GM12878 (cell line): Measurements from ENCODE around the gene EFNA4. TPM values are rescaled to one million over a fixed set of nuclear protein-coding genes. Genes with fewer than 3 reads are reported as not detected.

Experiments
- ATAC-seq: fragments of 200-7000 bp; cut with Tn5 transposase; 3 replicates; pipeline ENCODE4 v1.9.1; 2020; ENCODE audit warnings: mild to moderate bottlenecking, moderate library complexity
- BruUV-seq: library from RNA; stranded (reverse); fragments of 400-500 nt; replicated peaks from 2 replicates; lab custom pipeline; 2021; lab: Mats Ljungman, UMichigan
- CTCF ChIA-PET: fragments of 300-600 bp; sonication (Branson Sonifier 250); formaldehyde crosslinking; extraction: SDS; loops from one replicate; lab custom pipeline; 2021; ENCODE audit warnings: inconsistent platforms; lab: Yijun Ruan, JAX
- POLR2A ChIA-PET: fragments of 350-600 bp; formaldehyde crosslinking; extraction: SDS; loops from one replicate; lab custom pipeline; 2021; ENCODE audit warnings: inconsistent platforms; lab: Charles Lee
- RAD21 ChIA-PET: fragments of 300-600 bp; sonication (Branson Sonifier 250); formaldehyde crosslinking; loops from one replicate; lab custom pipeline; 2023; ENCODE audit warnings: antibody characterized with exemption; ENCODE audit not compliant: unreplicated experiment; lab: Charles Lee
- SMC1A ChIA-PET: fragments of 300-600 bp; sonication (Branson Sonifier 250); formaldehyde crosslinking; loops from one replicate; lab custom pipeline; 2023; ENCODE audit not compliant: unreplicated experiment, uncharacterized antibody; lab: Charles Lee
- DNase-seq: peaks from one replicate; pipeline ENCODE4 v3.0.0-alpha.2; 2011; ENCODE audit warnings: low read depth, low spot score
- FAIRE-seq: peaks from 3 replicates; lab custom pipeline; 2011; peaks lifted over from hg19 to GRCh38; lab: Jason Lieb, UNC
- H2AFZ ChIP-seq: 2 replicates; pipeline ENCODE4 v1.6.0; 2011; ENCODE audit warnings: low read depth, low read length, control low read depth; ENCODE audit not compliant: control insufficient read depth
- H3K27ac ChIP-seq: 2 replicates; pipeline ENCODE4 v1.5.1; 2011; ENCODE audit warnings: control low read depth; ENCODE audit not compliant: control insufficient read depth, insufficient read depth
- H3K27me3 ChIP-seq, 2 experiments: replicated peaks in 1 of 2; 2 replicates each; pipeline versions ENCODE4 v1.6.0 to v1.6.1; 2011; ENCODE audit warnings: low read length in 1 of 2; ENCODE audit not compliant: control insufficient read depth in 2 of 2, insufficient read depth in 2 of 2
- H3K36me3 ChIP-seq, 2 experiments: 2 replicates each; pipeline ENCODE4 v1.5.1; 2011; ENCODE audit warnings: low read length in 1 of 2; ENCODE audit not compliant: control insufficient read depth in 2 of 2, insufficient read depth in 2 of 2
- H3K4me1 ChIP-seq: 2 replicates; pipeline ENCODE4 v1.6.1; 2011; ENCODE audit warnings: mild to moderate bottlenecking, low read length, moderate library complexity, mixed read lengths; ENCODE audit not compliant: control insufficient read depth, insufficient read depth
- H3K4me2 ChIP-seq: 2 replicates; pipeline ENCODE4 v1.6.0; 2011; ENCODE audit warnings: control low read depth; ENCODE audit not compliant: control insufficient read depth, insufficient read depth
- H3K4me3 ChIP-seq: fragments of 200-600 bp; sonication (generic); 2 replicates; pipeline ENCODE4 v1.5.1; 2016
- H3K79me2 ChIP-seq: 2 replicates; pipeline ENCODE4 v1.6.0; 2011; ENCODE audit warnings: low read length; ENCODE audit not compliant: control insufficient read depth, insufficient read depth
- H3K9ac ChIP-seq: 2 replicates; pipeline ENCODE4 v1.8.0; 2011; ENCODE audit warnings: low read length, control low read depth, mixed read lengths; ENCODE audit not compliant: control insufficient read depth, insufficient read depth
- H3K9me3 ChIP-seq: replicated peaks from 3 replicates; pipeline ENCODE4 v1.5.1; 2011; ENCODE audit warnings: mild to moderate bottlenecking, low read length; ENCODE audit not compliant: control insufficient read depth, insufficient read depth
- H4K20me1 ChIP-seq: 2 replicates; pipeline ENCODE4 v1.6.0; 2011; ENCODE audit not compliant: control insufficient read depth, insufficient read depth
- BCL3 ChIP-seq: IDR thresholded peaks from 2 replicates; pipeline ENCODE4 v1.6.1; 2011; ENCODE audit warnings: borderline replicate concordance, low read depth, mild to moderate bottlenecking, moderate library complexity, low read length; ENCODE audit not compliant: insufficient read depth, poor library complexity, severe bottlenecking
- CBFB ChIP-seq: IDR thresholded peaks from 2 replicates; pipeline ENCODE4 v1.6.1; 2016; ENCODE audit warnings: antibody characterized with exemption, low read depth
- CTCF ChIP-seq, 3 experiments: IDR thresholded peaks in 2 of 3; conservative IDR thresholded peaks in 1 of 3; 2 replicates each; pipeline ENCODE4 v1.5.1; 2011; ENCODE audit warnings: low read depth in 3 of 3, low read length in 3 of 3, mild to moderate bottlenecking in 3 of 3, control low read depth in 2 of 3, moderate library complexity in 2 of 3, inconsistent platforms in 1 of 3, mixed read lengths in 1 of 3; ENCODE audit not compliant: control insufficient read depth in 2 of 3, insufficient read depth in 1 of 3; ENCODE audit errors: extremely low read depth in 1 of 3
- EGR1 ChIP-seq, 2 experiments: IDR thresholded peaks; 1 replicate in 1 of 2; 2 replicates in 1 of 2; pipeline ENCODE4 v1.6.1; 2011 to 2012; ENCODE audit warnings: low read depth in 2 of 2, low read length in 2 of 2, borderline replicate concordance in 1 of 2, mild to moderate bottlenecking in 1 of 2, moderate library complexity in 1 of 2
- ESRRA ChIP-seq: IDR thresholded peaks from 2 replicates; pipeline ENCODE4 v1.6.1; 2012; ENCODE audit warnings: mild to moderate bottlenecking, low read length, improper control_type of control experiment
- FOS ChIP-seq: IDR thresholded peaks from 3 replicates; pipeline ENCODE4 v1.6.1; 2011; ENCODE audit warnings: borderline replicate concordance; ENCODE audit not compliant: insufficient read length; ENCODE audit errors: extremely low read depth
- JUNB ChIP-seq: IDR thresholded peaks from 2 replicates; pipeline ENCODE4 v1.6.1; 2016; ENCODE audit warnings: antibody characterized with exemption, mild to moderate bottlenecking
- LARP7 ChIP-seq: fragments of 450-650 bp; IDR thresholded peaks from 2 replicates; pipeline ENCODE4 v1.6.1; 2017; ENCODE audit warnings: mild to moderate bottlenecking
- NFXL1 ChIP-seq: fragments of 450-650 bp; IDR thresholded peaks from 2 replicates; pipeline ENCODE4 v1.6.1; 2017; ENCODE audit warnings: antibody characterized with exemption, mild to moderate bottlenecking, borderline replicate concordance
- NR2C2 ChIP-seq: IDR thresholded peaks from 2 replicates; pipeline ENCODE4 v1.6.1; 2011; ENCODE audit warnings: borderline replicate concordance, low read depth; ENCODE audit not compliant: control insufficient read depth, insufficient read length
- SMC3 ChIP-seq: IDR thresholded peaks from 2 replicates; pipeline ENCODE4 v1.6.1; 2011; ENCODE audit warnings: low read length, improper control_type of control experiment, borderline replicate concordance
- TAF1 ChIP-seq: IDR thresholded peaks from 2 replicates; pipeline ENCODE4 v1.6.1; 2011; ENCODE audit warnings: mild to moderate bottlenecking, low read depth, low read length, borderline replicate concordance
- TARDBP ChIP-seq: IDR thresholded peaks from 2 replicates; pipeline ENCODE4 v1.6.1; 2016; ENCODE audit warnings: borderline replicate concordance
- TCF12 ChIP-seq: IDR thresholded peaks from 2 replicates; pipeline ENCODE4 v1.6.1; 2011; ENCODE audit warnings: low read depth, mild to moderate bottlenecking, low read length
- TCF7 ChIP-seq: IDR thresholded peaks from 2 replicates; pipeline ENCODE4 v1.6.1; 2014; ENCODE audit warnings: antibody characterized with exemption, borderline replicate concordance
- YY1 ChIP-seq: IDR thresholded peaks from 2 replicates; pipeline ENCODE4 v1.6.1; 2011; ENCODE audit warnings: low read depth, mild to moderate bottlenecking, low read length
- ZBTB33 ChIP-seq: fragments of 450-650 bp; IDR thresholded peaks from 2 replicates; pipeline ENCODE4 v1.6.1; 2017; ENCODE audit warnings: mild to moderate bottlenecking
- WGBS: methylation state at CpG from one replicate; pipeline ENCODE4 v1.1.6; 2016; ENCODE audit warnings: low lambda C conversion rate; ENCODE audit not compliant: insufficient replicate concordance, insufficient coverage; ENCODE audit errors: missing lambda C conversion rate; 5-methylcytosine and 5-hydroxymethylcytosine counted together
- in situ Hi-C: fragments of 300-500 bp; cut with MboI; formaldehyde crosslinking; loops from 9 replicates; pipeline ENCODE4 v1.14.3; 2018; ENCODE audit warnings: mixed read lengths
- intact Hi-C: fragments of 100-400 bp; cut with micrococcal nuclease; formaldehyde crosslinking; loops from one replicate; pipeline ENCODE4 v1.14.2; 2022; ENCODE audit not compliant: unreplicated experiment
- polyA plus RNA-seq, 11 experiments: library from polyadenylated mRNA; depleted of rRNA in 4 of 11; unstranded in 6 of 11; stranded (reverse) in 5 of 11; fragments of >200 nt; fragmentation: Nextera tagmentation in 4 of 11; fragmentation: Illumina TruSeq in 1 of 11; extraction: Ambion mirVana in 4 of 11; extraction: Trizol in 1 of 11; gene quantifications; 1 replicate in 1 of 11; 2 replicates in 10 of 11; pipeline versions ENCODE4 v1.2.1 to v1.2.3, GENCODE V29; 2011 to 2016; ENCODE audit warnings: inconsistent platforms in 2 of 11, missing spikeins in 2 of 11, low read depth in 1 of 11
- total RNA-seq, 4 experiments: library from RNA; depleted of rRNA in 3 of 4; stranded (reverse); fragments of >200 nt in 3 of 4; fragmentation: Illumina TruSeq in 1 of 4; extraction: Trizol in 1 of 4; gene quantifications; 2 replicates each; pipeline versions ENCODE4 v1.2.1 to v1.2.3, GENCODE V29; 2013 to 2021

EFNA4 gene
- total and polyA plus RNA-seq, 10 of the 15 experiments (the other 5 are each of a cell fraction or from before 2014, with no cell fraction given): 0.52 to 14.1 (median 4.8) TPM

- WGBS: 25% methylated on average over 3 of the region's 3 CpGs
- Histone ChIP-seq H3K4me2 (no peak overlapping the region), H3K27me3 (peaks cover 2 to 3% of the 10 kb centered on the region in 2 experiments; a peak in 2 of 4 replicates), H3K4me3 (no peak overlapping the region), H3K79me2 (no peaks in the 10 kb centered on the region), H4K20me1 (no peaks in the 10 kb centered on the region), H3K36me3 (no peaks in the 10 kb centered on the region), H3K9me3 (no peaks in the 10 kb centered on the region), H3K27ac (no peak overlapping the region), H3K4me1 (no peaks in the 10 kb centered on the region), H2AFZ (no peak overlapping the region), H3K9ac (no peak overlapping the region)
- no TSS peak for BruUV-seq
- ATAC-seq (no peak), DNase-seq (no peak), FAIRE-seq (no peak)
- in situ Hi-C loops: no loop called here
- TF ChIP-seq ESRRA (no peak), BCL3 (no peak), YY1 (no peak), EGR1 (IDR thresholded peaks at IDR 0.05; ENCODE audit: borderline replicate concordance in 1 of 2, low read depth in 2 of 2, low read length in 2 of 2) (no peak), LARP7 (no peak), CBFB (no peak), FOS (no peak), TCF7 (no peak), NR2C2 (no peak), ZBTB33 (no peak), NFXL1 (no peak), CTCF (IDR thresholded peaks at IDR 0.05 in 2 of 3, conservative IDR thresholded peaks at IDR 0.05 in 1 of 3; ENCODE audit: control insufficient read depth in 2 of 3, extremely low read depth in 1 of 3, insufficient read depth in 1 of 3, low read depth in 3 of 3, low read length in 3 of 3) (no peak), JUNB (no peak), TCF12 (no peak), TARDBP (no peak), TAF1 (no peak), SMC3 (no peak)
- ChIA-PET POLR2A (interaction anchor here (0.5 to 1.8 kb wide), 5 partner anchors 9 to 41 kb away, joined by 3 to 4 read pairs (median 3); no protein-coding TSS in a partner anchor), SMC1A (interaction anchor here (1.7 to 3.0 kb wide), 3 partner anchors 16 to 42 kb away, joined by 12 to 17 read pairs (median 13); no protein-coding TSS in a partner anchor), CTCF (interaction anchor here (0.7 to 6.1 kb wide), 25 partner anchors 14 to 405 kb away, joined by 3 to 121 read pairs (median 4); partner anchors contain the start of genes KRTCAP2 and LENEP), RAD21 (interaction anchor here (0.6 to 3.6 kb wide), 11 partner anchors 9 to 484 kb away, joined by 3 to 16 read pairs (median 5); partner anchors contain the start of gene PYGO2)
- intact Hi-C loops: no loop called here
Observed at GRCh38 chr1:155043793-155044192, 19.7 kb upstream of the EFNA4 start.
